Measurements from ENCODE around the gene DDX49.

DNA sequence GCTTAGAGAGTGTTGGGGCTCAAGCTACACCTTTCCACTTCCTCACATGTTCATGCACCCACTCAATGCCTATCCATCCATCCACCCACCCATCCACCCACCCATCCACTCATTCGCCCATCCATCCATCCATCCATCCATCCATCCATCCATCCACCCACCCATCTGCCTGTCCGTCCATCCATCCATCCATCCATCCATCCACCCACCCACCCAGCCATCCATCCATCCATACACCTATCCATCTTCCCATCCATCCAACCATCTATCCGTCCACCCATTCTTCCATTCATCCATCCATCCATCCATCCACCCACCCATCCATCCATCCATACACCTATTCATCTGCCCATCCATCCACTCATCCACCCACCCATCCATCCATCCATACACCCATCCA, 34.6 kb downstream of the DDX49 start:
- no peak for TF ChIP-seq CTCF (IDR thresholded peaks at IDR 0.05; ENCODE audit: poor library complexity)
- TF ChIP-seq EZH2 (IDR thresholded peaks at IDR 0.05; ENCODE audit: borderline replicate concordance), result no peak
